WI38 (cell line): ENCODE results near the gene SH3RF3.
"Not testable (repeated sequence)": the region's sequence is repeated elsewhere in the genome, so short reads cannot be mapped to it uniquely, and the experiment has no call there.

ENCODE experiments used
- H3K4me3 ChIP-seq: 2 replicates; pipeline ENCODE4 v1.5.1; 2011; ENCODE audit warnings: low read depth, mild to moderate bottlenecking, control low read depth, low read length
- CTCF ChIP-seq: IDR thresholded peaks from 2 replicates; pipeline ENCODE4 v1.5.1; 2012; ENCODE audit warnings: low read depth, mild to moderate bottlenecking, control low read depth, low read length

SH3RF3 gene

GRCh38 chr2:109535217-109535946, 406.4 kb downstream of the SH3RF3 start:
- H3K4me3 ChIP-seq: no peak overlapping the region

DNA sequence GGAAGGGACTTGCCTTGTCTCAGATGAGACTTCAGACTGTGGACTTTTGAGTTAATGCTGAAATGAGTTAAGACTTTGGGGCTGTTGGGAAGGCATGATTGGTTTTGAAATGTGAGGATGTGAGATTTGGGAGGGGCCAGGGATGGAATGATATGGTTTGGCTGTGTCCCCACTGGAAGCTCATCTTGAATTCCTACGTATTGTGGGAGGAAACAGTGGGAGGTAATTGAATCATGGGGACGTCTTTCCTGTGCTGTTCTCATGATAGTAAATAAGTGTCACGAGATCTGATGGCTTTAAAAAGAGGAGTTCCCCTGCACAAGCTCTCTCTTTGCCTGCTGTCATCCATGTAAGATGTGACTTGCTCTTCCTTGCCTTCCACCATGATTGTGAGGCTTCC, 407.6 kb downstream of the SH3RF3 start:
- not testable (repeated sequence) for H3K4me3 ChIP-seq

More at GRCh38 chr2:109535217-109535946, 406.4 kb downstream of the SH3RF3 start:
- TF ChIP-seq CTCF: no peak

DNA sequence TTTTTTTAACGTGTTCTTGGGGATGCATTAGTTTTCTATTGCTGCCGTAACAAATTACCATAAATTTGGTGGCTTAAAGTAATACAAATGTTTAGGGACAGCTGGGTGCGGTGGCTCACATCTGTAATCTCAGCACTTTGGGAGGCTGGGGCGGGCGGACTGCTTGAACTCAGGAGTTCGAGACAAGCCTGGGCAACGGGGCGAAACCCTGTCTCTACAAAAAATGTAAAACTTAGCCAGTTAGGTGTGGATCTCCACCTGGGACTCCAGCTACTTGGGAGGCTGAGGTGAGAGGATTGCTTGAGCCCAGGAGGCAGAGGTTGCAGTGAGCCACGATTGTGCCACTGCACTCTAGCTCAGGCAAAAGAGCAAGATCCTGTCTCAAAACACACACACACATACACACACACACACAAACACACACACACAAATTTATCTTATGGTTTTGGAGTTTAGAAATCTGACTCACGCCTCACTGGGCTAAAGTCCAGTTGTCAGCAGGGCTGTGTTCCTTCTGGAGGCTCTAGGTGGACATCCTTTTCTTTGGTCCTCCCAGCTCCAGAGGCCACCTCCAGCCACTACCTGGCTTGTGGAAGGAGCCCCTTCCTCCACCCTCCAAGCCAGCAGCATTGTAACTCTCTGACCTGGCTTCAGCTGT, 408.7 kb downstream of the SH3RF3 start:
- H3K4me3 ChIP-seq: no peak overlapping the region
- TF ChIP-seq CTCF: no peak

DNA sequence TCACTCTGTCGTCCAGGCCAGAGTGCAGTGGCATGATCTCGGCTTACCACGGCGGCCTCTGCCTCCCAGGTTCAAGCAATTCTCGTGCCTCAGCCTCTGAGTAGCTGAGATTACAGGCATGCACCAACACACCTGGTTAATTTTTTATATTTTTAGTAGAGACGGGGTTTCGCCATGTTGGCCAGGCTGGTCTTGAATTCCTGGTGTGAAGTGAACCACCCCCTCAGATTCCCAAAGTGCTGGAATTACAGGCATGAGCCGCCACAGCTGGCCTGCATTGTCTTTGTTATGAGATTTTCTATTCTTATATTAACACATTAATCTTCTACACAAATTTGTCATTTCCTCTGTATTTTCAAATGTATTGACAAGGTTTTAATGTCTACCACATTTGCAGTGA, 409.5 kb downstream of the SH3RF3 start:
- H3K4me3 ChIP-seq: no peak overlapping the region
- no peak for TF ChIP-seq CTCF

- TF ChIP-seq CTCF: no peak
- no peak overlapping the region for H3K4me3 ChIP-seq
These were observed 413.4 kb downstream of the SH3RF3 start for GRCh38 chr2:109542384-109542783.

DNA sequence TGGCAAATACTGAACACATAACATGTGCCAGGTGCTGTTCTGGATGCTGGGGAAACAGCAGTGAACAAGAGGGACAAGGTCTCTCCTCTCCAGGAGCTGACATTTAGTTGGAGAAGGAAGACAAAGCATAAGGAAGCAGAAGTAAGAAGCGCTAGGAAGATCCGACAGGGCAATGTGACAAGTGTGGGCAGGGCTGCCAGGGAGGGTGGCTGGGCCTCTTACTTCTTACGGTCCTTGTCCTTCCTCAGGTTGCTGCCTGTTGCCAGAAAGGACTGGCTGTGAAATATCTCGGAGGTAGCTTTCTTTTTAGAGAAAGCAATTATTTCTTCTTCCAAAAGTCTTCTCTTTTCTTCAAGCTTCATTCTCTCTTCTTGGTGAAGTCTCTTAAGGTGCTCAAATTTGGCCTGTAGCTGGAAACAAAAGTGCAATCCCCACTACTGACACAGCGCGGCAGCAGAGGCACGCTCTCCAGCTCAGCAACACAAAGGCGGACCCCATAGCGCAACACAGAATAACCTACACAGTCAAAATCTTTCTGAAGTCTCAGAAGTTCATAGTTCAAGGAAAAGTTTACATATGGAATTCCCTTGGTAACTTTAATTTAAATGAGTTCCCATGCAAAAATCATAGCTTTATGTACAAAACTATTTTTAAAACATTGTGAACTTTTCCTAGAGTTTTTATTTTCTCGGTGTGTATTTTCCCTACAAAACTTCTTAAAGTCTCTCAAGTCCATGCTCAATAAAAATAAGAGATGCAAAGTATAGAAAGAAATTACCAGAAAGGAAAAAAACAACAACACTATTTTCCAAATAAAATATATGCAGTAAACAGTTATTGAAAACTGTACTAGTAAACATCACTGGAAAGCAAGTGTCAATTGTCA, 417.1 kb downstream of the SH3RF3 start:
- peak; percentile 98 for TF ChIP-seq CTCF
- H3K4me3 ChIP-seq: no peak overlapping the region

DNA sequence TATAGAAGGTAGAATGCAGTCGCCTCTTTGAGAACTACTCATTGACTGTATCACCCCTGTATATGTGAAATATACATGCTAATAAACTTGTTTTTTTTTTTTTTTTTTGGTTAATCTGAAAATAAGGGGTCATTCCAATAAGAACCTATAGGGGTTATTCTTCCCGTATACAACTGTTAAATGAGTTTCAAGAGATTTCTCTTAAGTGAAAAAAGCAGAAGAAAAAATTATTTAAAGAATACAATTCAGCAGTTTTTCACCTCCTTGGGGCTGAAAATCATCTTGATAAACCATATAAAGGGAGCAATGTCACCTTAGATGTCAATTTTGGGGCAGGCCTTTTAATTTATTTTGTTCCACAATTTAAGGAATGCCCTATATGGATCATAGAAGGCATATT, 418.3 kb downstream of the SH3RF3 start:
- no peak overlapping the region for H3K4me3 ChIP-seq
- TF ChIP-seq CTCF: no peak
